HL-60 (cell line): ENCODE measurements around the gene MTCH1.

Source experiments
- CTCF ChIP-seq: IDR thresholded peaks from one replicate; pipeline ENCODE4 v1.5.1; 2011; ENCODE audit warnings: low read length, control low read depth, inconsistent platforms; ENCODE audit not compliant: insufficient read depth
- POLR2AphosphoS5 ChIP-seq: IDR thresholded peaks from 2 replicates; pipeline ENCODE4 v1.6.1; 2012; ENCODE audit warnings: low read depth
- REST ChIP-seq: IDR thresholded peaks from 2 replicates; pipeline ENCODE4 v1.6.1; 2012; ENCODE audit warnings: low read depth; ENCODE audit not compliant: insufficient replicate concordance
- SPI1 ChIP-seq: IDR thresholded peaks from 2 replicates; pipeline ENCODE4 v1.6.1; 2012; ENCODE audit warnings: low read depth, mild to moderate bottlenecking, borderline replicate concordance

- TF ChIP-seq CTCF (no peak), REST (no peak), POLR2AphosphoS5 (no peak), SPI1 (no peak)
Measured at GRCh38 chr6:36975231-36976006, 10.6 kb downstream of the MTCH1 start.
